Kidney epithelial cell (primary cell): Measurements from ENCODE around the gene MOCS2. TPM values are rescaled to one million over a fixed set of nuclear protein-coding genes. Genes with fewer than 3 reads are reported as not detected.

ENCODE experiments used
- DNase-seq: peaks from one replicate; pipeline ENCODE4 v3.0.0-alpha.2; 2010; ENCODE audit warnings: low read depth
- H3K27me3 ChIP-seq: 2 replicates; pipeline ENCODE4 v1.6.0; 2011; ENCODE audit warnings: low read length; ENCODE audit not compliant: control insufficient read depth, insufficient read depth
- H3K36me3 ChIP-seq: 2 replicates; pipeline ENCODE4 v1.5.1; 2011; ENCODE audit warnings: low read length; ENCODE audit not compliant: control insufficient read depth, insufficient read depth
- H3K4me3 ChIP-seq: 2 replicates; pipeline ENCODE4 v1.5.1; 2011; ENCODE audit warnings: low read depth, mild to moderate bottlenecking, control low read depth, low read length
- total RNA-seq: library from RNA; depleted of rRNA; stranded (reverse); fragments of >200 nt; gene quantifications from 2 replicates; pipeline ENCODE4 v1.2.3, GENCODE V29; 2015
- TF ChIP-seq, protein P1 (sequence below): IDR thresholded peaks from 2 replicates; pipeline ENCODE4 v1.5.1; 2011; ENCODE audit warnings: mild to moderate bottlenecking, moderate library complexity, low read length, control low read depth, inconsistent platforms; ENCODE audit not compliant: insufficient read depth, poor library complexity, severe bottlenecking

MOCS2 gene
- total RNA-seq, 1 donor from 2014 or later = 32.0 TPM

DNA sequence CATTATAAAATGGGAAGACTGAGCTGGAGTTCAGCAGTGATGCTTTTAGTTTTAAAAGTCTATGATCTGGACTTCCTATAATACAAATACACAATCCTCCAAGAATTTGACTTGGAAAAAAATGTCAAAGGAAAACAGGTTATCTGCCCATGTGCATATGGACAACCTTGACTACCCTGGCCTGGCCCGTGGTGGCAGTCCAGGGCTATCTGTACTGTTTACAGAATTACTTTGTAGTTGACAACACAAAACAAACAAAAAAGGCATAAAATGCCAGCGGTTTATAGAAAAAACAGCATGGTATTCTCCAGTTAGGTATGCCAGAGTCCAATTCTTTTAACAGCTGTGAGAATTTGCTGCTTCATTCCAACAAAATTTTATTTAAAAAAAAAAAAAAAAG lies 17.3 kb downstream of the MOCS2 start:
- Histone ChIP-seq H3K36me3 (no peaks in the 10 kb centered on the region), H3K27me3 (no peaks in the 10 kb centered on the region), H3K4me3 (no peak overlapping the region)
- no peak for DNase-seq
- TF ChIP-seq, protein P1, sequence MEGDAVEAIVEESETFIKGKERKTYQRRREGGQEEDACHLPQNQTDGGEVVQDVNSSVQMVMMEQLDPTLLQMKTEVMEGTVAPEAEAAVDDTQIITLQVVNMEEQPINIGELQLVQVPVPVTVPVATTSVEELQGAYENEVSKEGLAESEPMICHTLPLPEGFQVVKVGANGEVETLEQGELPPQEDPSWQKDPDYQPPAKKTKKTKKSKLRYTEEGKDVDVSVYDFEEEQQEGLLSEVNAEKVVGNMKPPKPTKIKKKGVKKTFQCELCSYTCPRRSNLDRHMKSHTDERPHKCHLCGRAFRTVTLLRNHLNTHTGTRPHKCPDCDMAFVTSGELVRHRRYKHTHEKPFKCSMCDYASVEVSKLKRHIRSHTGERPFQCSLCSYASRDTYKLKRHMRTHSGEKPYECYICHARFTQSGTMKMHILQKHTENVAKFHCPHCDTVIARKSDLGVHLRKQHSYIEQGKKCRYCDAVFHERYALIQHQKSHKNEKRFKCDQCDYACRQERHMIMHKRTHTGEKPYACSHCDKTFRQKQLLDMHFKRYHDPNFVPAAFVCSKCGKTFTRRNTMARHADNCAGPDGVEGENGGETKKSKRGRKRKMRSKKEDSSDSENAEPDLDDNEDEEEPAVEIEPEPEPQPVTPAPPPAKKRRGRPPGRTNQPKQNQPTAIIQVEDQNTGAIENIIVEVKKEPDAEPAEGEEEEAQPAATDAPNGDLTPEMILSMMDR = no peak

DNA sequence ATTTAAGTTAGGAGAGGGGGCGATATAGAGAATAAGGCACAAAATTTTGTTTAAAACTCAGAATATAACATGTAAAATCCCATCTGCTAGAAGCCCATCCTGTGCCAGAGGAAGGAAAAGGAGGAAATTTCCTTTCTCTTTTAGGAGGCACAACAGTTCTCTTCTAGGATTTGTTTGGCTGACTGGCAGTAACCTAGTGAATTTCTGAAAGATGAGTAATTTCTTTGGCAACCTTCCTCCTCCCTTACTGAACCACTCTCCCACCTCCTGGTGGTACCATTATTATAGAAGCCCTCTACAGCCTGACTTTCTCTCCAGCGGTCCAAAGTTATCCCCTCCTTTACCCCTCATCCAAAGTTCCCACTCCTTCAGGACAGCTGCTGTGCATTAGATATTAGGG lies 18.3 kb downstream of the MOCS2 start:
- no peaks in the 10 kb centered on the region for H3K27me3 ChIP-seq
- no peaks in the 10 kb centered on the region for H3K36me3 ChIP-seq
- no peak for DNase-seq
- no peak overlapping the region for H3K4me3 ChIP-seq
- TF ChIP-seq, protein P1 = peak; percentile 10

DNA sequence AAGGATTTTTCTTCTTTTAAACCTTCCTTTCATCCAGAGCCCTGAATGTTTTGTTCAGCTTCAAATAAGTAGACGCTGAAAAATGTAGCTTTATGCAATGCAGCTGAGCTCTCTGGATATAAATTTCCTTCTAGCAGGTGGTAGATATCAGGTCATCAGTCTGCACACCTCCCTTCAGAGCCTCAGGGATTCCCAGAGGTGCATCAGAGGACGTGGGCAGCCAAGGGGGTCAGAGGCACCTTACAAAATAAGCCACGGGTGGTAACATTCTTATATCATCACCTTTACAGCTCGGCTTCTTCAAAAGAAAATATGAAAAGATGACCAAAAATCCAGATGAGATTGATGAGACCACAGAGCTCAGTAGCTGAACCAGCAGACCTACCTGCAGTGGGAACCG lies 19.3 kb downstream of the MOCS2 start:
- DNase-seq = no peak
- Histone ChIP-seq H3K36me3 (no peaks in the 10 kb centered on the region), H3K27me3 (no peaks in the 10 kb centered on the region), H3K4me3 (no peak overlapping the region)
- TF ChIP-seq, protein P1 = no peak

DNA sequence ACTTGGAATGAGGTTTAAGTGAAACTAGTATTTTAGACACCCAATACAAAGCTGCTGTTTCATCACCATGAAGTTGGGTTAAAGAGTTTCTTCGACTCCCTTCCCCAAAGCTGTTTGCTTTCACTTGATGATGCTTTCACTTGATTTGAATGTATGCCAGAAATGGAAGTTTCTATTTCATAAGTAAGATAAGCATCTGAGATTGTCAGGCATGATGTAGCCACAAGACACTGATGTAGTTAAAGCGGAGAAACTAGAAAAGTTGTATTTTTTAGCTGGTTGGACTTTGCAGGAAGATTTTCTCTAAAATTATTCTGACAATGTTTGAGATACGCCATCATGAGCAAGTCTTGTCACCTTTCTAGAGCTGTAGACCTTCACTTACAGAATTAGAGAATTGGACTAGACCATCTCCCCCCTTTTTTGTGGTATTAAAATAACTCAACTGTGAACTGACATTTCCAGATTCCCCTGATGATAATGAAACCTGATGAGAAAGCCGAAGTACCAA lies 20.0 kb downstream of the MOCS2 start:
- TF ChIP-seq, protein P1 = no peak
- no peak overlapping the region for H3K4me3 ChIP-seq
- H3K27me3 ChIP-seq = no peaks in the 10 kb centered on the region
- H3K36me3 ChIP-seq = no peaks in the 10 kb centered on the region
- no peak for DNase-seq

DNA sequence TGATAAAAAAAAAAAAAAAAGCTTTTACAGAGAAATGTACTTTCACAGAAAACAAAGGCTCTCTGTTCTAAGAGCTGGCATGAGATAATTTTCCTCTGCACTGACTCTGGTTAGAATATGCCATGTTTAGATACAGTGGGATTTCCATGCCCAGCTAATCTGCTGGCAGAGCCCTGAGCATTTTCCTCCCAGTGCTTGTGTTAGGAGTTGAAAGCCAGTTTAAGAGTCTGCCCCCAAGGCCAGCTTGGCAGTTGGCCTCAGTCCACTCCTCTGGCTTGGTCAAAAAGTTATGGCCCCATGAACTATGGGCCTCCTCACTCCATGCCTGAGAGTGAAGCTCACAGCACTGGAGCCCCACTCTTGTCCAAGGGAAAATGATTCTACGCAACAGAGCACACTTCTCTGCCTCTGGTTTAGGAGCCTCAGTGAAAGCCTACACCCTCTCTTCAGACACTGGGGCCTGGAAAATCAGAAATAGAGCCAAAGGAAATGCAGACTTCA lies 21.9 kb downstream of the MOCS2 start:
- no peak for DNase-seq
- Histone ChIP-seq H3K4me3 (no peak overlapping the region), H3K27me3 (no peaks in the 10 kb centered on the region), H3K36me3 (no peaks in the 10 kb centered on the region)
- TF ChIP-seq, protein P1 = no peak

DNA sequence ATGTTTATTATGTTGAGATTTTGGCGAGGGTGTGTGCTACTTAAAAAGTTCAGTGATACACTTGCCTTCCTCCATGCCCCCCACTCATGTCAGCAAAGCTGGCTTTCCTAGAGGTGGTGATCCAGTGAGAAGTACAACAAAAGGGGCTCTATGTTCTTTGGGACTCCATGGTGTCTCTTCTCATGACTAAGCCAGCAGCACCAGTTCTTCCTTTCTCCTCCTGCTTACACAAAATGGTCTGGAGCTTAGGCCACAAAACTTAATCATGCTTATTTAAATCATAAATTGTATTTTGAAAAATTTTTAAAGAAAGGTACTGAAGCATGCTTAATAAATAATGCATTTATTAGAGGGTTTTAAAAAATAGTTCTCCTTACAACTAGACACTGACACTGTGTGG lies 22.4 kb downstream of the MOCS2 start:
- DNase-seq = no peak
- H3K36me3 ChIP-seq = no peaks in the 10 kb centered on the region
- H3K4me3 ChIP-seq = no peak overlapping the region
- TF ChIP-seq, protein P1 = no peak
- H3K27me3 ChIP-seq = no peaks in the 10 kb centered on the region
